B cell (primary cell): ENCODE data around the gene AGR2. TPM values are rescaled to one million over a fixed set of nuclear protein-coding genes. Genes with fewer than 3 reads are reported as not detected.
A peak's percentile ranks its signal among the peaks of the same experiment; 100 is the strongest.

Source experiments
- ATAC-seq: fragments of 200-7000 bp; cut with Tn5 transposase; one replicate; pipeline ENCODE4 v1.10.0; 2021; ENCODE audit warnings: low read depth, mild to moderate bottlenecking, moderate number of reproducible peaks, moderate library complexity
- CTCF ChIA-PET: fragments of 350-600 bp; sonication (Branson Sonifier 250); formaldehyde crosslinking; loops from one replicate; lab custom pipeline; 2021; ENCODE audit warnings: antibody characterized with exemption, inconsistent platforms; lab: Charles Lee
- POLR2A ChIA-PET: fragments of 350-600 bp; sonication (Branson Sonifier 250); formaldehyde crosslinking; loops from one replicate; lab custom pipeline; 2021; ENCODE audit warnings: antibody characterized with exemption; lab: Charles Lee
- DNase-seq: peaks from one replicate; pipeline ENCODE4 v3.0.0; 2013
- H2AFZ ChIP-seq: 2 replicates; pipeline ENCODE4 v1.6.1; 2012; ENCODE audit warnings: mild to moderate bottlenecking, low read depth, low read length; ENCODE audit not compliant: insufficient read depth, poor library complexity, severe bottlenecking
- H3K27ac ChIP-seq, 2 donors: 1 replicate in 1 of 2; 2 replicates in 1 of 2; pipeline ENCODE4 v1.5.1; 2012 to 2013; ENCODE audit warnings: low read length in 2 of 2, mild to moderate bottlenecking in 2 of 2, moderate library complexity in 1 of 2
- H3K27me3 ChIP-seq, 4 experiments: fragments of 200-600 bp in 1 of 4; sonication (generic) in 1 of 4; replicated peaks in 1 of 4; 1 replicate in 2 of 4; 2 replicates in 2 of 4; pipeline versions ENCODE4 v1.6.1 to v1.7.0; 2013 to 2016; ENCODE audit warnings: low read length in 3 of 4, mild to moderate bottlenecking in 2 of 4, mixed read lengths in 1 of 4, moderate library complexity in 1 of 4; ENCODE audit not compliant: insufficient read depth in 4 of 4, control insufficient read depth in 3 of 4; ENCODE audit errors: control extremely low read depth in 1 of 4
- H3K36me3 ChIP-seq, 2 experiments: replicated peaks in 1 of 2; 1 replicate in 1 of 2; 2 replicates in 1 of 2; pipeline versions ENCODE4 v1.6.1 to v1.7.1; 2013; ENCODE audit warnings: low read length in 1 of 2; ENCODE audit not compliant: insufficient read depth in 2 of 2, control insufficient read depth in 1 of 2; ENCODE audit errors: control extremely low read depth in 1 of 2, extremely low read depth in 1 of 2
- H3K4me1 ChIP-seq, 2 donors: fragments of 200-600 bp in 1 of 2; sonication (generic) in 1 of 2; 1 replicate in 1 of 2; 2 replicates in 1 of 2; pipeline versions ENCODE4 v1.5.1 to v1.6.1; 2013 to 2017; ENCODE audit warnings: low read length in 2 of 2; ENCODE audit not compliant: control insufficient read depth in 2 of 2, insufficient read depth in 2 of 2
- H3K4me2 ChIP-seq: replicated peaks from 2 replicates; pipeline ENCODE3; 2012; ENCODE audit warnings: mild to moderate bottlenecking, low read depth, low read length; ENCODE audit not compliant: poor library complexity, severe bottlenecking
- H3K4me3 ChIP-seq, 5 experiments: fragments of 200-600 bp in 1 of 5; sonication (generic) in 1 of 5; 1 replicate in 3 of 5; 2 replicates in 2 of 5; pipeline versions ENCODE4 v1.5.1 to v1.7.0; 2011 to 2016; ENCODE audit warnings: low read length in 4 of 5, mild to moderate bottlenecking in 4 of 5, low read depth in 2 of 5, control low read depth in 1 of 5, moderate library complexity in 1 of 5; ENCODE audit not compliant: insufficient read depth in 1 of 5; ENCODE audit errors: control extremely low read depth in 1 of 5, extremely low read depth in 1 of 5
- H3K79me2 ChIP-seq: fragments of 200-600 bp; sonication (generic); one replicate; pipeline ENCODE4 v1.6.0; 2016; ENCODE audit warnings: low read length; ENCODE audit not compliant: control insufficient read depth, insufficient read depth
- H3K9ac ChIP-seq: fragments of 200-600 bp; sonication (generic); 2 replicates; pipeline ENCODE4 v1.6.1; 2017; ENCODE audit warnings: mild to moderate bottlenecking, low read length, moderate library complexity
- H3K9me3 ChIP-seq, 3 donors: one replicate each; pipeline versions ENCODE4 v1.6.1 to v1.7.1; 2013; ENCODE audit warnings: low read length in 2 of 3; ENCODE audit not compliant: control insufficient read depth in 2 of 3, insufficient read depth in 1 of 3; ENCODE audit errors: control extremely low read depth in 1 of 3
- H4K20me1 ChIP-seq: 2 replicates; pipeline ENCODE4 v1.6.0; 2012; ENCODE audit warnings: mild to moderate bottlenecking, low read length; ENCODE audit not compliant: insufficient read depth, control insufficient read depth, poor library complexity, severe bottlenecking
- H3K27ac Mint-ChIP-seq: one replicate; pipeline ENCODE4 v1.8.0; 2021; ENCODE audit warnings: mixed read lengths
- H3K27me3 Mint-ChIP-seq: one replicate; pipeline ENCODE4 v1.8.0; 2021; ENCODE audit warnings: mixed read lengths
- H3K4me1 Mint-ChIP-seq: one replicate; pipeline ENCODE4 v1.8.0; 2021; ENCODE audit warnings: mixed read lengths
- H3K4me3 Mint-ChIP-seq: one replicate; pipeline ENCODE4 v1.8.0; 2021; ENCODE audit warnings: mixed read lengths
- H3K9me3 Mint-ChIP-seq: one replicate; pipeline ENCODE4 v1.8.0; 2022; ENCODE audit warnings: mixed read lengths; ENCODE audit not compliant: insufficient read depth
- CTCF ChIP-seq: fragments of 200-600 bp; IDR thresholded peaks from one replicate; pipeline ENCODE4 v1.8.0; 2022; ENCODE audit warnings: antibody characterized with exemption, mild to moderate bottlenecking
- EZH2 ChIP-seq: IDR thresholded peaks from 2 replicates; pipeline ENCODE4 v1.6.1; 2012; ENCODE audit warnings: borderline replicate concordance, low read depth, mild to moderate bottlenecking, moderate library complexity, low read length; ENCODE audit not compliant: insufficient read depth, poor library complexity, severe bottlenecking
- WGBS: methylation state at CpG from one replicate; pipeline ENCODE4 v1.1.5; 2013; ENCODE audit warnings: missing lambda C conversion rate; ENCODE audit not compliant: insufficient coverage; 5-methylcytosine and 5-hydroxymethylcytosine counted together
- intact Hi-C: fragments of 100-400 bp; cut with micrococcal nuclease; formaldehyde crosslinking; loops from one replicate; pipeline ENCODE4 v1.10.0; 2022
- polyA plus RNA-seq: library from polyadenylated mRNA; depleted of rRNA; stranded (reverse); fragments of >200 nt; gene quantifications from 2 replicates; pipeline ENCODE4 v1.2.3, GENCODE V29; 2012
- total RNA-seq, 2 donors: library from RNA; stranded (reverse); fragments of 120-200 nt in 1 of 2; gene quantifications; 1 replicate in 1 of 2; 2 replicates in 1 of 2; pipeline versions ENCODE4 v1.2.3 to v1.2.4, GENCODE V29; 2013 to 2022

AGR2 gene
- total and polyA plus RNA-seq, 2 donors (not counting 1 experiment from before 2014, with no cell fraction given), result not detected

- H3K9ac ChIP-seq, result peak overlapping the region; percentile 59
- no peak overlapping the region for H3K4me3 Mint-ChIP-seq
- intact Hi-C loops, result loop anchor here (1.0 to 10.0 kb wide), 5 partner anchors 21 to 1747 kb away; partner anchors contain the start of gene BZW2
- H2AFZ ChIP-seq, result no peak overlapping the region
- no CpG with 5 or more reads among the region's 6 CpGs for WGBS
- H3K27ac ChIP-seq, result peak overlapping the region; percentile 45 to 87
- H3K4me1 ChIP-seq, result peaks cover 69 to 74% of the 10 kb centered on the region in 2 donors
- CTCF ChIA-PET, result interaction anchor here (0.7 to 2.3 kb wide), 3 partner anchors 23 to 54 kb away, joined by 3 to 9 read pairs (median 6); no protein-coding TSS in a partner anchor
- peaks cover 4% of the 10 kb centered on the region for H3K9me3 Mint-ChIP-seq
- POLR2A ChIA-PET, result no interaction called here
- DNase-seq (no peak), ATAC-seq (no peak)
- peak overlapping the region; percentile 76 for H3K4me2 ChIP-seq
- H3K27me3 ChIP-seq, result no peaks in the 10 kb centered on the region
- peaks cover 23% of the 10 kb centered on the region for H4K20me1 ChIP-seq
- no peaks in the 10 kb centered on the region for H3K27me3 Mint-ChIP-seq
- H3K36me3 ChIP-seq, result peaks cover 0 to 8% of the 10 kb centered on the region in 2 experiments
- no peak for TF ChIP-seq EZH2
- H3K9me3 ChIP-seq, result no peaks in the 10 kb centered on the region
- peaks cover 81% of the 10 kb centered on the region for H3K4me1 Mint-ChIP-seq
- H3K79me2 ChIP-seq, result peaks cover 73% of the 10 kb centered on the region
- H3K4me3 ChIP-seq, result peak overlapping the region in 2 of 5 experiments; percentile 44 to 66
- H3K27ac Mint-ChIP-seq, result no peak overlapping the region
These were observed 46.8 kb downstream of the AGR2 start for GRCh38 chr7:16758036-16758435.

GRCh38 chr7:16755397-16755796, 49.4 kb downstream of the AGR2 start:
- Mint-ChIP-seq H3K9me3 (peaks cover 4% of the 10 kb centered on the region), H3K4me3 (peak overlapping the region; percentile 100), H3K27ac (peak overlapping the region; percentile 96), H3K4me1 (peaks cover 55% of the 10 kb centered on the region), H3K27me3 (no peaks in the 10 kb centered on the region)
- Histone ChIP-seq H3K36me3 (no peaks in the 10 kb centered on the region), H4K20me1 (peaks cover 4% of the 10 kb centered on the region), H3K9me3 (no peaks in the 10 kb centered on the region), H3K27me3 (no peaks in the 10 kb centered on the region), H3K4me2 (peak overlapping the region; percentile 68), H3K79me2 (peaks cover 47% of the 10 kb centered on the region), H2AFZ (no peak overlapping the region), H3K9ac (peak overlapping the region; percentile 89), H3K4me1 (peaks cover 46 to 49% of the 10 kb centered on the region in 2 donors), H3K4me3 (peak overlapping the region; percentile 80 to 92 (median 86)), H3K27ac (peak overlapping the region; percentile 11 to 71)
- no peak for DNase-seq
- ChIA-PET CTCF (interaction anchor here (1.5 to 2.0 kb wide), 2 partner anchors 44 to 45 kb away, joined by 5 read pairs; no protein-coding TSS in a partner anchor), POLR2A (no interaction called here)
- intact Hi-C loops, result loop anchor here (2.0 to 10.0 kb wide), 5 partner anchors 162 to 1749 kb away; partner anchors contain the start of genes AHR and CRPPA
- no peak for ATAC-seq
- no peak for TF ChIP-seq EZH2
- no peak for TF ChIP-seq CTCF
